SK-N-SH treated with all-trans-retinoic acid at 6 μM for 48 hours (cell line): Measurements from ENCODE around the gene JAGN1.
"Not testable (repeated sequence)": the region's sequence is repeated elsewhere in the genome, so short reads cannot be mapped to it uniquely, and the experiment has no call there.

Experiments
- BACH2 ChIP-seq: fragments of 250-450 bp; sonication (Bioruptor Pico); IDR thresholded peaks from 2 replicates; pipeline ENCODE4 v1.9.0; 2021; ENCODE audit warnings: mild to moderate bottlenecking, borderline replicate concordance
- GLIS3 ChIP-seq: fragments of 250-450 bp; sonication (Bioruptor Pico); IDR thresholded peaks from 2 replicates; pipeline ENCODE4 v1.5.0; 2020; ENCODE audit warnings: mild to moderate bottlenecking, moderate library complexity
- ISL1 ChIP-seq: fragments of 250-450 bp; sonication (Bioruptor Pico); IDR thresholded peaks from 2 replicates; pipeline ENCODE4 v2.1.2; 2022; ENCODE audit warnings: mild to moderate bottlenecking, moderate library complexity
- OSR1 ChIP-seq: fragments of 250-450 bp; sonication (Bioruptor Pico); IDR thresholded peaks from 2 replicates; pipeline ENCODE4 v1.8.0; 2022; ENCODE audit warnings: moderate library complexity, mild to moderate bottlenecking, inconsistent platforms
- PATZ1 ChIP-seq: fragments of 250-450 bp; sonication (Bioruptor Pico); IDR thresholded peaks from 2 replicates; pipeline ENCODE4 v1.8.0; 2020; ENCODE audit warnings: mild to moderate bottlenecking, moderate library complexity, borderline replicate concordance
- ZFP3 ChIP-seq: fragments of 250-450 bp; sonication (Bioruptor Pico); IDR thresholded peaks from 2 replicates; pipeline ENCODE4 v1.5.0; 2020; ENCODE audit warnings: mild to moderate bottlenecking, moderate library complexity

- not testable (repeated sequence) for TF ChIP-seq ZFP3; BACH2 (CRISPR knock-in tag); ISL1 (CRISPR knock-in tag); OSR1 (CRISPR knock-in tag); GLIS3 (CRISPR knock-in tag); PATZ1 (CRISPR knock-in tag)
These were observed 49.5 kb downstream of the JAGN1 start for GRCh38 chr3:9939906-9940305.
